ENCODE measurements around the gene GPR22. TPM values are rescaled to one million over a fixed set of nuclear protein-coding genes. Genes with fewer than 3 reads are reported as not detected.

Gene GPR22
- total and polyA plus RNA-seq, 12 donors, result 0.06 to 6.0 (median 1.0) TPM; not detected in 3

DNA sequence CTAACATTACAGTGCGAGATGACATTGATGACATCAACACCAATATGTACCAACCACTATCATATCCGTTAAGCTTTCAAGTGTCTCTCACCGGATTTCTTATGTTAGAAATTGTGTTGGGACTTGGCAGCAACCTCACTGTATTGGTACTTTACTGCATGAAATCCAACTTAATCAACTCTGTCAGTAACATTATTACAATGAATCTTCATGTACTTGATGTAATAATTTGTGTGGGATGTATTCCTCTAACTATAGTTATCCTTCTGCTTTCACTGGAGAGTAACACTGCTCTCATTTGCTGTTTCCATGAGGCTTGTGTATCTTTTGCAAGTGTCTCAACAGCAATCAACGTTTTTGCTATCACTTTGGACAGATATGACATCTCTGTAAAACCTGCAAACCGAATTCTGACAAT lies 4.3 kb downstream of the GPR22 start:
- H3K4me1 ChIP-seq (replicated peaks in 1 of 2), result peaks cover 0 to 16% of the 10 kb centered on the region in 2 donors
- no peak for DNase-seq
- no peaks in the 10 kb centered on the region for H3K27me3 ChIP-seq
- H3K27ac ChIP-seq, result no peak overlapping the region
- 86 to 92% (median 88%) methylated on average over 5 of the region's 5 CpGs for WGBS, 4 donors
- no peaks in the 10 kb centered on the region for H3K9me3 ChIP-seq (replicated peaks in 1 of 3)
- H3K4me3 ChIP-seq, result no peak overlapping the region
- H3K36me3 ChIP-seq (replicated peaks in 1 of 2), result no peaks in the 10 kb centered on the region
- intact Hi-C loops (cut with DNase I), result no loop called here
- TF ChIP-seq POLR2A (IDR thresholded peaks at IDR 0.05), result no peak
- no peak for TF ChIP-seq CTCF (IDR thresholded peaks at IDR 0.05)

GRCh38 chr7:107479303-107479702 lies 9.4 kb downstream of the GPR22 start:
- Histone ChIP-seq H3K4me3 (no peak overlapping the region), H3K36me3 (replicated peaks in 1 of 2) (no peaks in the 10 kb centered on the region), H3K9me3 (replicated peaks in 1 of 3) (no peaks in the 10 kb centered on the region), H3K27ac (no peak overlapping the region), H3K27me3 (no peaks in the 10 kb centered on the region), H3K4me1 (replicated peaks in 1 of 2) (peaks cover 0 to 10% of the 10 kb centered on the region in 2 donors)
- intact Hi-C loops (cut with DNase I), result no loop called here
- no peak for DNase-seq
- TF ChIP-seq CTCF (IDR thresholded peaks at IDR 0.05) (no peak), POLR2A (IDR thresholded peaks at IDR 0.05) (no peak)
- 92 to 100% (median 95%) methylated on average over 2 of the region's 2 CpGs for WGBS, 4 donors

DNA sequence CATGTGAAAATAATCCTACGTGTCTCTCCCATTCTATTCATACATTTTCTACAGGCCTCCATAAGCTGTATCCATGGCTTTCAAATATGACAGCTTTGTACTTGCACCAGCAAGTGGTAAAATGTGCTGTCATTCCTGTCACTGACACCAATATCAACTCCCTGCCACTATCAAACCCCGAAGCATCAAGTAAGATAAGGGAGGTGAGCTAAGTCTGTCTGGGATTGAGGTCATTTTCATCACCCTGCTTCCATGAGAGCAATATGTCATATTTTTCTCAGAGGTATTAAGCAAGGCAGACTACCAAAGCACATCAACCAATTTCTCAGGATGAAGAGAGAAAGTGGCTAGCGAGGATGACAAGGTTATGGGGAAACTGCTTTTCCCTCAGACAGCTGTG lies 11.1 kb downstream of the GPR22 start:
- intact Hi-C loops (cut with DNase I), result no loop called here
- Histone ChIP-seq H3K27me3 (no peaks in the 10 kb centered on the region), H3K36me3 (replicated peaks in 1 of 2) (no peaks in the 10 kb centered on the region), H3K4me3 (no peak overlapping the region), H3K9me3 (replicated peaks in 1 of 3) (no peaks in the 10 kb centered on the region), H3K4me1 (replicated peaks in 1 of 2) (peaks cover 0 to 10% of the 10 kb centered on the region in 2 donors), H3K27ac (no peak overlapping the region)
- WGBS, 4 donors, result 79 to 88% (median 83%) methylated on average over 3 of the region's 3 CpGs
- no peak for TF ChIP-seq POLR2A (IDR thresholded peaks at IDR 0.05)
- TF ChIP-seq CTCF (IDR thresholded peaks at IDR 0.05), result no peak
- no peak for DNase-seq

DNA sequence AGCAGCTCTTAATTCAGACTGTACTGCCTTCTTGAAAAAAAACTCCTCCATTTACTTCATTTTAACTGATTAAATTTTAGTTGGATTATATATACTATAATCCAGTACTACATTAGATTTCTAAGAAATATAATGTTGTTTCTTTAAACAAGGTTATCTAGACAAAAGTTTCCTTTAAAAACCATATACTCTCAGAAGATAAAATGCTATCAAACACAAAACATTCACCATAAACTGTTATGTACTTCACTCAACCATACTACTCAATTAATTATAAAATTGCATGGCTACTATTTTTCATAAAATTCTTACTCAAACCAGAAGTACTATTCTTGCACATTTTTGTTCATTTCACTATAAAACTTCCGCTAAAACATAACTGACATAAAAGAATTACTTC lies 12.7 kb downstream of the GPR22 start:
- DNase-seq, result no peak
- Histone ChIP-seq H3K4me3 (no peak overlapping the region), H3K9me3 (replicated peaks in 1 of 3) (no peaks in the 10 kb centered on the region), H3K27ac (no peak overlapping the region), H3K36me3 (replicated peaks in 1 of 2) (no peaks in the 10 kb centered on the region), H3K4me1 (replicated peaks in 1 of 2) (no peaks in the 10 kb centered on the region), H3K27me3 (no peaks in the 10 kb centered on the region)
- intact Hi-C loops (cut with DNase I), result no loop called here
- 97 to 100% (median 97%) methylated on average over 1 of the region's 1 CpG for WGBS, 4 donors
- TF ChIP-seq CTCF (IDR thresholded peaks at IDR 0.05), result no peak

Data from adrenal gland (tissue), 12 donors.